HG03432 (cell line): Measurements from ENCODE around the gene NOTCH2NLA.
A peak's percentile ranks its signal among the peaks of the same experiment; 100 is the strongest.
"Not testable (repeated sequence)": the region's sequence is repeated elsewhere in the genome, so short reads cannot be mapped to it uniquely, and the experiment has no call there.

Source experiments
- ATAC-seq: cut with Tn5 transposase; IDR thresholded peaks from one replicate; pipeline ENCODE4 v1.9.1; 2021; ENCODE audit warnings: mild to moderate bottlenecking, moderate library complexity; ENCODE audit not compliant: unreplicated experiment

The NOTCH2NLA gene

GRCh38 chr1:146228710-146229477 lies at the start of gene NOTCH2NLA:
TSS of gene NOTCH2NLA (minus strand) at chr1:146229021. CDS start at chr1:146189337, 39,684 bp downstream.
- not testable (repeated sequence) for ATAC-seq

- ATAC-seq = peak; percentile 65
Observed at GRCh38 chr1:146278346-146278745, 49.5 kb upstream of the NOTCH2NLA start.

- not testable (repeated sequence) for ATAC-seq
Observed at GRCh38 chr1:146277087-146277486, 48.3 kb upstream of the NOTCH2NLA start.

GRCh38 chr1:146274083-146274482 lies 45.3 kb upstream of the NOTCH2NLA start:
- not testable (repeated sequence) for ATAC-seq

- not testable (repeated sequence) for ATAC-seq
Observed at GRCh38 chr1:146273194-146273593, 44.4 kb upstream of the NOTCH2NLA start.

GRCh38 chr1:146272734-146273133 lies 43.9 kb upstream of the NOTCH2NLA start:
- ATAC-seq = not testable (repeated sequence)

- ATAC-seq = not testable (repeated sequence)
Observed at GRCh38 chr1:146271977-146272376, 43.2 kb upstream of the NOTCH2NLA start.

GRCh38 chr1:146270129-146270528 lies 41.3 kb upstream of the NOTCH2NLA start:
- ATAC-seq = not testable (repeated sequence)

GRCh38 chr1:146266179-146266748 lies 37.4 kb upstream of the NOTCH2NLA start:
- not testable (repeated sequence) for ATAC-seq

GRCh38 chr1:146264761-146265160 lies 35.9 kb upstream of the NOTCH2NLA start:
- ATAC-seq = not testable (repeated sequence)

GRCh38 chr1:146260006-146260730 lies 31.3 kb upstream of the NOTCH2NLA start:
- ATAC-seq = not testable (repeated sequence)

GRCh38 chr1:146257992-146258552 lies 29.3 kb upstream of the NOTCH2NLA start:
- ATAC-seq = not testable (repeated sequence)

GRCh38 chr1:146254569-146255197 lies 25.9 kb upstream of the NOTCH2NLA start:
- ATAC-seq = peak; percentile 47

GRCh38 chr1:146253249-146253855 lies 24.5 kb upstream of the NOTCH2NLA start:
- ATAC-seq = not testable (repeated sequence)

GRCh38 chr1:146251523-146251922 lies 22.7 kb upstream of the NOTCH2NLA start:
- not testable (repeated sequence) for ATAC-seq

GRCh38 chr1:146248643-146249042 lies 19.8 kb upstream of the NOTCH2NLA start:
- not testable (repeated sequence) for ATAC-seq

GRCh38 chr1:146236626-146237025 lies 7.8 kb upstream of the NOTCH2NLA start:
- not testable (repeated sequence) for ATAC-seq

- not testable (repeated sequence) for ATAC-seq
Observed at GRCh38 chr1:146236026-146236601, 7.3 kb upstream of the NOTCH2NLA start.

GRCh38 chr1:146228144-146228682 lies 608 bp downstream of the NOTCH2NLA start:
- ATAC-seq = not testable (repeated sequence)

GRCh38 chr1:146174531-146174930 lies 54.3 kb downstream of the NOTCH2NLA start:
- not testable (repeated sequence) for ATAC-seq
